NCI-H82 treated with DMSO at 0.1 percent for 48 hours (cell line): Measurements from ENCODE around the gene ZBTB16.

Experiments
- DNase-seq: peaks from one replicate; lab custom pipeline; 2025; ENCODE audit not compliant: unreplicated experiment; lab: John Stamatoyannopoulos, UW

Gene ZBTB16

GRCh38 chr11:114179234-114179941 lies 119.9 kb downstream of the ZBTB16 start:
- DNase-seq: no peak

GRCh38 chr11:114180301-114181055 lies 121.0 kb downstream of the ZBTB16 start:
- peak; percentile 5 for DNase-seq

- DNase-seq: no peak
Measured at GRCh38 chr11:114181195-114181594, 121.7 kb downstream of the ZBTB16 start.

- no peak for DNase-seq
Measured at GRCh38 chr11:114181752-114182151, 122.2 kb downstream of the ZBTB16 start.

- no peak for DNase-seq
Measured at GRCh38 chr11:114182471-114183043, 123.0 kb downstream of the ZBTB16 start.

GRCh38 chr11:114183044-114183511 lies 123.6 kb downstream of the ZBTB16 start:
- no peak for DNase-seq

- DNase-seq: no peak
Measured at GRCh38 chr11:114185436-114185835, 125.9 kb downstream of the ZBTB16 start.

- DNase-seq: no peak
Measured at GRCh38 chr11:114187173-114187572, 127.7 kb downstream of the ZBTB16 start.

- no peak for DNase-seq
Measured at GRCh38 chr11:114188851-114189570, 129.5 kb downstream of the ZBTB16 start.

GRCh38 chr11:114190630-114191029 lies 131.1 kb downstream of the ZBTB16 start:
- no peak for DNase-seq

GRCh38 chr11:114191893-114192292 lies 132.4 kb downstream of the ZBTB16 start:
- no peak for DNase-seq

- peak; percentile 72 for DNase-seq
Measured at GRCh38 chr11:114192841-114193389, 133.4 kb downstream of the ZBTB16 start.

GRCh38 chr11:114193730-114194679 lies 134.5 kb downstream of the ZBTB16 start:
- DNase-seq: no peak

- DNase-seq: peak; percentile 10
Measured at GRCh38 chr11:114194702-114195101, 135.2 kb downstream of the ZBTB16 start.

GRCh38 chr11:114195151-114195550 lies 135.6 kb downstream of the ZBTB16 start:
- DNase-seq: no peak

GRCh38 chr11:114195981-114196731 lies 136.6 kb downstream of the ZBTB16 start:
- DNase-seq: no peak

GRCh38 chr11:114196997-114197703 lies 137.6 kb downstream of the ZBTB16 start:
- DNase-seq: no peak

- DNase-seq: no peak
Measured at GRCh38 chr11:114197799-114198500, 138.4 kb downstream of the ZBTB16 start.
